ENCODE data around the gene CHMP2B.

CHMP2B gene

GRCh38 chr3:87248831-87249230 is 21.7 kb downstream of the CHMP2B start:
- Histone ChIP-seq H3K79me2 (ENCODE audit: insufficient read depth, low read length) (no peaks in the 10 kb centered on the region), H3K36me3 (ENCODE audit: insufficient read depth, low read length) (peaks cover 43% of the 10 kb centered on the region), H3K4me3 (ENCODE audit: low read length, poor library complexity, severe bottlenecking) (no peak overlapping the region), H4K20me1 (ENCODE audit: insufficient read depth, low read length, poor library complexity, severe bottlenecking) (no peaks in the 10 kb centered on the region), H3K27me3 (ENCODE audit: insufficient read depth, low read length, poor library complexity, severe bottlenecking) (no peaks in the 10 kb centered on the region), H2AFZ (ENCODE audit: low read length) (no peak overlapping the region), H3F3A (ENCODE audit: low read depth) (no peaks in the 10 kb centered on the region), H3K4me1 (ENCODE audit: insufficient read depth, low read length, poor library complexity, severe bottlenecking) (no peaks in the 10 kb centered on the region), H3K9ac (ENCODE audit: low read depth, low read length, poor library complexity, severe bottlenecking) (no peak overlapping the region), H3K4me2 (ENCODE audit: low read depth, low read length, poor library complexity, severe bottlenecking) (no peak overlapping the region), H3K9me2 (replicated peaks; ENCODE audit: low read depth, low read length) (no peaks in the 10 kb centered on the region), H3K9me3 (ENCODE audit: insufficient read depth, low read depth, low read length) (no peaks in the 10 kb centered on the region)
- no peak for TF ChIP-seq CTCF (conservative IDR thresholded peaks at IDR 0.05; ENCODE audit: low read length)
- no peak for TF ChIP-seq EZH2phosphoT487 (IDR thresholded peaks at IDR 0.05; ENCODE audit: borderline replicate concordance)

DNA sequence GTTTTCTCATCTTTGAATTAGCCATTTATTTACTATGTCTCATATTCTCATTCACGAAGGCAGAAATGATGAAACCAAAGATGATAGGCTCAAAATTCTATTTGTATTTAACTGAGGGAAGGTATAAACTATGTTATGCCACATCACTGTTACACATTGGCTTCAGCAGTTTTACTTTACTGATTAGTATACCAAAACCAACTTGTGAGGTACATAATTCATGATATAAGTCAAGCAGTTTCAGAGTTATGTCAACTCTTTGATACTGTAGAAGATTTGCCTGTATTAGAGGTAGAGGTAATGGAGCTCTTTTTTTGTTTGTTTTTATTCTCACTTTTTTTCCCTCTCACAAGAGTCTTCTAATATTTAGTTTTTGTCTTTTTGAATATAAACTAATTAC is 22.9 kb downstream of the CHMP2B start:
- Histone ChIP-seq H3K9ac (ENCODE audit: low read depth, low read length, poor library complexity, severe bottlenecking) (no peak overlapping the region), H4K20me1 (ENCODE audit: insufficient read depth, low read length, poor library complexity, severe bottlenecking) (no peaks in the 10 kb centered on the region), H3K4me1 (ENCODE audit: insufficient read depth, low read length, poor library complexity, severe bottlenecking) (no peaks in the 10 kb centered on the region), H3K79me2 (ENCODE audit: insufficient read depth, low read length) (no peaks in the 10 kb centered on the region), H3F3A (ENCODE audit: low read depth) (no peaks in the 10 kb centered on the region), H2AFZ (ENCODE audit: low read length) (no peak overlapping the region), H3K36me3 (ENCODE audit: insufficient read depth, low read length) (peaks cover 52% of the 10 kb centered on the region), H3K9me3 (ENCODE audit: insufficient read depth, low read depth, low read length) (no peaks in the 10 kb centered on the region), H3K4me3 (ENCODE audit: low read length, poor library complexity, severe bottlenecking) (no peak overlapping the region), H3K27me3 (ENCODE audit: insufficient read depth, low read length, poor library complexity, severe bottlenecking) (no peaks in the 10 kb centered on the region), H3K4me2 (ENCODE audit: low read depth, low read length, poor library complexity, severe bottlenecking) (no peak overlapping the region), H3K9me2 (replicated peaks; ENCODE audit: low read depth, low read length) (no peaks in the 10 kb centered on the region)
- no peak for TF ChIP-seq EZH2phosphoT487 (IDR thresholded peaks at IDR 0.05; ENCODE audit: borderline replicate concordance)
- TF ChIP-seq CTCF (conservative IDR thresholded peaks at IDR 0.05; ENCODE audit: low read length), result no peak

DNA sequence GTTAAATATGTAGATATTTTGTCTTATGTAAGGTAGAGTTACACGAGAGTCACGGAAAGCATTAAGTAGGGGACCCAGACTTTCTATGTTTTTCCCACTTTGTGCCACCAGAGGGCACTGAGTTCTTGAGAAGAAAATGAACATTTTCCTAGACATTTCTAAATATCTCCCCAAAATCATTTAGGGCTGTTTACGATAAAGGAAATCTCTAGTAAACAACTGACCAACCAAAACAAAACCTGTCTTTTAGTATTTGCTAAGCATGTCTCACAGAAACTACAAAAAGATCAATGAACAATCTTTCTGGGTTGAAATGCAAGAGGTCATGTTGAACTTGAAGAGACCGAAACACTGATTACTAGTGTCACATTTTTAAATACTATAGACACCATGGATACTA is 33.2 kb downstream of the CHMP2B start:
- Histone ChIP-seq H3K27me3 (ENCODE audit: insufficient read depth, low read length, poor library complexity, severe bottlenecking) (no peaks in the 10 kb centered on the region), H3K9ac (ENCODE audit: low read depth, low read length, poor library complexity, severe bottlenecking) (no peak overlapping the region), H3K79me2 (ENCODE audit: insufficient read depth, low read length) (no peaks in the 10 kb centered on the region), H2AFZ (ENCODE audit: low read length) (0 out of 2 replicates have a peak overlapping the region, but pooled peaks have one; percentile 67), H3K9me3 (ENCODE audit: insufficient read depth, low read depth, low read length) (no peaks in the 10 kb centered on the region), H4K20me1 (ENCODE audit: insufficient read depth, low read length, poor library complexity, severe bottlenecking) (no peaks in the 10 kb centered on the region), H3F3A (ENCODE audit: low read depth) (no peaks in the 10 kb centered on the region), H3K4me2 (ENCODE audit: low read depth, low read length, poor library complexity, severe bottlenecking) (no peak overlapping the region), H3K4me3 (ENCODE audit: low read length, poor library complexity, severe bottlenecking) (no peak overlapping the region), H3K36me3 (ENCODE audit: insufficient read depth, low read length) (no peaks in the 10 kb centered on the region), H3K4me1 (ENCODE audit: insufficient read depth, low read length, poor library complexity, severe bottlenecking) (no peaks in the 10 kb centered on the region), H3K9me2 (replicated peaks; ENCODE audit: low read depth, low read length) (no peaks in the 10 kb centered on the region)
- TF ChIP-seq EZH2phosphoT487 (IDR thresholded peaks at IDR 0.05; ENCODE audit: borderline replicate concordance) (no peak), CTCF (conservative IDR thresholded peaks at IDR 0.05; ENCODE audit: low read length) (peak; percentile 75)

All from Loucy (cell line).